Activated naive CD4-positive, alpha-beta T cell treated with anti-CD3 and anti-CD28 coated beads, Interleukin-2, amount 10 ng/mL, durations not matched to agents 7 days and 5 days (primary cell): ENCODE results near the gene PI4KA.
"Not testable (repeated sequence)": the region's sequence is repeated elsewhere in the genome, so short reads cannot be mapped to it uniquely, and the experiment has no call there.

ENCODE experiments used
- CTCF ChIA-PET: fragments of 350-600 bp; sonication (Branson Sonifier 250); formaldehyde crosslinking; loops from one replicate; lab custom pipeline; 2021; ENCODE audit warnings: antibody characterized with exemption; lab: Charles Lee
- DNase-seq: peaks from one replicate; pipeline ENCODE4 v3.0.0-alpha.2; 2020
- H3K27ac Mint-ChIP-seq: one replicate; pipeline ENCODE4 v1.8.0; 2021; ENCODE audit warnings: mild to moderate bottlenecking, moderate library complexity, mixed read lengths
- H3K27me3 Mint-ChIP-seq: one replicate; pipeline ENCODE4 v1.8.0; 2021; ENCODE audit warnings: mild to moderate bottlenecking, mixed read lengths
- H3K36me3 Mint-ChIP-seq: one replicate; pipeline ENCODE4 v1.8.0; 2021; ENCODE audit warnings: mixed read lengths
- H3K4me1 Mint-ChIP-seq: one replicate; pipeline ENCODE4 v1.8.0; 2021; ENCODE audit warnings: mixed read lengths
- H3K4me3 Mint-ChIP-seq: one replicate; pipeline ENCODE4 v1.8.0; 2021; ENCODE audit warnings: mild to moderate bottlenecking, moderate library complexity, mixed read lengths
- H3K9me3 Mint-ChIP-seq: one replicate; pipeline ENCODE4 v1.8.0; 2021; ENCODE audit warnings: mixed read lengths

The PI4KA gene

GRCh38 chr22:20671409-20672081 lies 187.1 kb downstream of the PI4KA start:
- H3K4me1 Mint-ChIP-seq, result no peaks in the 10 kb centered on the region
- DNase-seq, result no peak
- H3K27ac Mint-ChIP-seq, result no peak overlapping the region
- no peaks in the 10 kb centered on the region for H3K36me3 Mint-ChIP-seq
- CTCF ChIA-PET, result no interaction called here
- no peak overlapping the region for H3K4me3 Mint-ChIP-seq
- no peaks in the 10 kb centered on the region for H3K9me3 Mint-ChIP-seq
- peaks cover 51% of the 10 kb centered on the region for H3K27me3 Mint-ChIP-seq

GRCh38 chr22:20670457-20671261 lies 188.0 kb downstream of the PI4KA start:
- H3K9me3 Mint-ChIP-seq, H3K4me3 Mint-ChIP-seq, H3K36me3 Mint-ChIP-seq: not testable (repeated sequence)

DNA sequence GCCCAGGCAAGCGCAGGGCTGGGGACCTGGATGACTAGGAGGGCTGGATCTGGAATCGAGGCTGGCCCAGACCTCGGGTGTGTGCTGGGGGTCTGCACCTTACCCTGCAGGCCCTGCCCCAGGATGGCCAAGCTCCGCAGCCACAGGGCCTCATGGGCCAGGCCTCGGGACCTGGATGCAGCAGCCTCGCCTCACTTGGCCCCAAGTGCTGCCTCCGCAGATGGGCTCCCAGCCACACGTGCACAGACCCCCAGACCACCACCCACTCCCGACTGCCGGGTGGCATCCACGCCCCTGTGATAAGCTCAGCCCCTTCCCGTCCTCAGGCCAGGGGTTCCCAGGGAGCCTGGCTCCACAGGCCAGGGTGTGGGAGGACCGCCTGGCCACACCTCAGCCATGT lies 188.7 kb downstream of the PI4KA start:
- DNase-seq, result not testable (repeated sequence)

More at GRCh38 chr22:20670457-20671261, 188.0 kb downstream of the PI4KA start:
- H3K27me3 Mint-ChIP-seq, result peaks cover 50% of the 10 kb centered on the region
- CTCF ChIA-PET, DNase-seq, H3K27ac Mint-ChIP-seq, H3K4me1 Mint-ChIP-seq: not testable (repeated sequence)

DNA sequence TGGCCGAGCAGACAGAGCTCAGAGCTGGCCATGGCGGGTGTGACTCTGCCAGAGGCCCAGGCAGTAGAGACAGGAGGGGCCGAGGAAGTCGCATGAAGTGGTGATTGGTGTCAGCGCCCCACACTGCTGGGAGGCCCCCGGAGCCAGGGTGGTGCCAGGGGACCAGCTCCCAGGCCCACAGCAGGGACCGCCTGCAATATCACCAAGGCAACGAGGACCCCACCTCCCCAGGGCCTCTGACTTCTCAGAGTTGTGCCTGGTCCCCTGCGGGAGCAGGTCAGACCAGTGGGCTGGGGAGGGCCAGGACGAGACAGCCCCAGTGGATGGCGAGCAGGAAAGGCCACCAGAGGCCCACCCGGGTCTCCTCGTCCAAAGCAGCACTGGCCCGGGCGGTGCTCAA lies 189.1 kb downstream of the PI4KA start:
- H3K27me3 Mint-ChIP-seq, result peaks cover 44% of the 10 kb centered on the region
- H3K27ac Mint-ChIP-seq, H3K9me3 Mint-ChIP-seq, H3K4me3 Mint-ChIP-seq, H3K4me1 Mint-ChIP-seq, DNase-seq, CTCF ChIA-PET, H3K36me3 Mint-ChIP-seq: not testable (repeated sequence)

More for the DNA sequence above, 188.7 kb downstream of the PI4KA start:
- CTCF ChIA-PET, H3K36me3 Mint-ChIP-seq, H3K4me3 Mint-ChIP-seq, H3K27ac Mint-ChIP-seq, H3K4me1 Mint-ChIP-seq, H3K9me3 Mint-ChIP-seq: not testable (repeated sequence)
- peaks cover 42% of the 10 kb centered on the region for H3K27me3 Mint-ChIP-seq

DNA sequence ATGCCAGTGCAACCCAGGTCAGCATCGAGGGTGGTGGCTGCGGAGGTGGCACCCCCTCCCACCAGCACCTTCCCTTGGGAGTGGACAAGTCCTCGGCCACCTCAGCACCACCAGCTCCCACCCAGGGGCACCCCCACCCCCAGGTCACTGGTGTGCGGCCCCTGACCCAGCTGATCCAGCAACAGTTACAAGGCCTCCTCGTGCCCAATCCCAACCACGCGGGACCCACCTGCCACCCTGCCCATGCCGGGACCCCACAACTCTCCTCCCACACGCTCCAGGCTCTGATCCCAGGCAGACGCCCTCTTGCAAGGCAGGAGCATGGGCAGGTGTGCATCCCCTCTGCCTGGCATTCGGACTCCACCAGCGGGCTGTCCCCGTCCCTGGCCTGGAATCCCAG lies 189.8 kb downstream of the PI4KA start:
- H3K27ac Mint-ChIP-seq, H3K36me3 Mint-ChIP-seq, H3K4me1 Mint-ChIP-seq, DNase-seq, H3K9me3 Mint-ChIP-seq, CTCF ChIA-PET, H3K4me3 Mint-ChIP-seq: not testable (repeated sequence)
- H3K27me3 Mint-ChIP-seq, result peaks cover 49% of the 10 kb centered on the region

- H3K27me3 Mint-ChIP-seq, result peaks cover 50% of the 10 kb centered on the region
- H3K4me1 Mint-ChIP-seq, DNase-seq, CTCF ChIA-PET, H3K9me3 Mint-ChIP-seq, H3K27ac Mint-ChIP-seq, H3K4me3 Mint-ChIP-seq, H3K36me3 Mint-ChIP-seq: not testable (repeated sequence)
Measured at GRCh38 chr22:20668226-20668625, 190.4 kb downstream of the PI4KA start.

DNA sequence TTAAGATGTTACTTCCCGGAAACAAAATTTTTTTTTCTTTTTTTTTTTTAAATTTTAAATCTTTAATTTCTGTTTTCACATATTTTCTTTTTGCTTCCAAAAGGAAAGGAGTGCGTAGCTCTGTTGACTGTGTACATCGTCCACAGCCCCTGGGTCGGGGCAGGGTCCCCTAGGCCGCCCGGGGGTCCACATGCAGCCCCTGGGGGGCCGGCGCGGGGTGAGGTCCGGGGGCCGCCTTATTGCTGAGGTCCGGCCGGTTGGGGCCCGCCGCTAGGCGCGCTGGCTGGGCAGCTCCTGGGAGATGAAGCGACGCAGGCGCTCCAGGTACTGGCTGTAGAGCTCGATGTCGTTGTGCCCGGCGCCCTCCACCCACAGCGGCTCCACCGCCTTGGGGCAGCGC lies 191.1 kb downstream of the PI4KA start:
- H3K27ac Mint-ChIP-seq, CTCF ChIA-PET: not testable (repeated sequence)

DNA sequence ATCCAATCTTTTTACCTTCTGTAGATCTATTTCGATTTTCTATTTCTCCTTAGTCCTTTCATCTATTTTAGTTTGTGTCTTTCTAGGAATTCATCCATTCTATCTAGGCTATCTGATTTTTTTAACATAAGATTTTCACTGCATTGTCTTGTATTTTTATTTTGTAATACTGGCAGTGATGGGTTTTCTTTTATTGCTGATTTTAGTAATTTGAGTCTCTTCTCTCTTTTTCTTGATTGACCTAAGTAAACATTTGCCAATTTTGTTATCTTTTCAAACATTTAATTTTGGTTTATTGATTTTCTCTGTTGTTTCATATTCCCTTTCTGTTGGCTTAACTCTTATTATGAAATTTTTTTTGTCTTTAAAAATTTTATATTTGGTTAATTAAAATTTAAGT lies 192.1 kb downstream of the PI4KA start:
- Mint-ChIP-seq H3K27me3 (peaks cover 53% of the 10 kb centered on the region), H3K4me1 (no peaks in the 10 kb centered on the region), H3K27ac (no peak overlapping the region), H3K4me3 (no peak overlapping the region), H3K9me3 (peaks cover 6% of the 10 kb centered on the region), H3K36me3 (no peaks in the 10 kb centered on the region)
- DNase-seq, result no peak
- CTCF ChIA-PET, result no interaction called here

More for the DNA sequence above, 191.1 kb downstream of the PI4KA start:
- H3K36me3 Mint-ChIP-seq, H3K4me3 Mint-ChIP-seq, H3K4me1 Mint-ChIP-seq, DNase-seq, H3K9me3 Mint-ChIP-seq: not testable (repeated sequence)
- peaks cover 56% of the 10 kb centered on the region for H3K27me3 Mint-ChIP-seq

DNA sequence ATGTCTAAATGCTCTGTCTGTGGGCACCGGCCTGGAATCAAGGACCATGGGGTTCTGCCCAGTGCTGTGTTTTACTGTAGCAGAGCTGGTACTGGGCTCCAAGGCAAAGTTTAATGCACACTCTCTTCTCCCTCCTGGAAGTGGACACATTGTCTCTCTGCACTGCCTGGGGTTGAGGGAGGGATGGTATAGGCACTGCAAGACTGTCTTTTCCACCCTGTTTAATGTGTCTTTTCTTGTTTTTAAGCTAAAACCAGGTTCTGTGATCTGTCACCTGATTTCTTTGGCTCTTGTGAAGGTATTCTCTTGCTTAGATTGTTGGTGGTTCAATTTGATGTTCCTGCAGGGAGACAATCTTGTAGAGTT lies 194.0 kb downstream of the PI4KA start:
- H3K27me3 Mint-ChIP-seq, result peaks cover 53% of the 10 kb centered on the region
- CTCF ChIA-PET, result no interaction called here

DNA sequence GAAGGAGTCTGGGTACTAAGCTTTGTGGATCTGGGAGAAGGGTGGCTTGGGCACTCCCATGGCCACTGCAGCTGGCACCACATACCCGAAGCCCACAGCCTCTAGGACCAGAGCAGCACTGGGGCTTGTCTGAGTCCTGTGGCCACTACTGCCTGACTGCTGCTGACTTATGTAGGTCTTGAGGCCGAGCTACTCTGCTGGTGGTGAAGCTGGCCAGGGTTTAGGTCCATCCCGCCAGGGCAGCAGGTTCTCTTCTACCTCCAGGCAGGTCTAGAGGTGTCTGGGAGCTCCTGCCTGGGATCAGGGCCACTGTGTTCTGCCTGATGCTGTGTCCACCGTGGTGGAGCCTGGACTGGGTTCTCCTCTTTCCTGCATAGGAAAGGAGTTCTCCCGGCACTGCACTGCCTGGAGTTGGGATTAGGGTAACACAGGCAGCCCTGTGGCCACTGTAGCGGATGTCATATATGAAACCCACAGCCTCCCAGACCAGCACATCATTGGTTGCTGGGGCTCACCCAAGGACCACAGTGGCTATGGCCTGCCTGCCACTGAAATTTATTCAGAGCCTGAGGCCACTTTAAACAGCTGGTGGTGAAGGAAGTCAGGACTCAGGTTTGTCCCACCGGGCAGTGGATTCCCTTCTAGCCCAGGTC lies 194.5 kb downstream of the PI4KA start:
- Mint-ChIP-seq H3K27me3 (peaks cover 57% of the 10 kb centered on the region), H3K4me3 (no peak overlapping the region), H3K4me1 (no peaks in the 10 kb centered on the region), H3K36me3 (no peaks in the 10 kb centered on the region), H3K9me3 (peaks cover 6% of the 10 kb centered on the region), H3K27ac (no peak overlapping the region)
- no peak for DNase-seq
- CTCF ChIA-PET, result interaction anchor here (0.6 kb wide), 1 partner anchor 985 kb away, joined by 3 read pairs; no protein-coding TSS in a partner anchor

More for the DNA sequence above, 194.0 kb downstream of the PI4KA start:
- no peak for DNase-seq
- H3K36me3 Mint-ChIP-seq, result no peaks in the 10 kb centered on the region
- H3K4me1 Mint-ChIP-seq, result no peaks in the 10 kb centered on the region
- no peak overlapping the region for H3K27ac Mint-ChIP-seq
- no peak overlapping the region for H3K4me3 Mint-ChIP-seq
- H3K9me3 Mint-ChIP-seq, result peaks cover 6% of the 10 kb centered on the region

DNA sequence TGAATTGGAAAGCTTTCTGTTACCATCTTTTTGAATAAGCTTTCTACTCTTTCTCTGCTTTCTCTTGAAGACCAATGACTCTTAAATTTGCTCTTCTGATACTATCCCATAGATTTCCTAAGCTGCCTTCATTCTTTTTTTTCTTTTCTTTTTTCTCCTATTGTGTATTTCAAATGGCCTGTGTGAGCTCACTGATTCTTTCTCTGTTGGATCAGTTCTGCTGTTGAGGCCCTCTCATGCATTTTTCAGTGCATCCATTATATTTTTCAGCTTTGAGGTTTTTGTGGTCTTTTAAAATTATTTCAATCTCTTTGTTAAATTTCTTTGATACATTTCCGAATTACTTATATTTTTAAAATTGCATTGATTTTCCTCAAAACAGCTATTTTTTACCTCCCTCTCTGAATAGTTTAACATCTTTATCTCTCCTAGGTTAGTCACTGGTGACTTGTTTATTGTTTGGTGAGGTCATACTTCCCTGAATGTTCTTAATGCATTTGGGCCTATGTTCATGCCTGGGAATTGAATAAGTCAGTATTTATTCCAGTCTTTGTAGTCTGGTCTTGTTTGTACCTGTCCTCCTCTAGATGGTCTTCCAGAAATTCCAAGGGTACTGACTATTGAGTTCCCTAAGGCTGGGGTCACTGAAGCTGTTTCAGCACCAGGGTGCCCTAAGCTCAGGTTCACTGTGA lies 195.3 kb downstream of the PI4KA start:
- H3K4me3 Mint-ChIP-seq, result no peak overlapping the region
- peaks cover 57% of the 10 kb centered on the region for H3K27me3 Mint-ChIP-seq
- no peak overlapping the region for H3K27ac Mint-ChIP-seq
- H3K36me3 Mint-ChIP-seq, result no peaks in the 10 kb centered on the region
- CTCF ChIA-PET, result interaction anchor here (0.6 kb wide), 1 partner anchor 984 kb away, joined by 3 read pairs; no protein-coding TSS in a partner anchor
- H3K9me3 Mint-ChIP-seq, result peaks cover 6% of the 10 kb centered on the region
- no peak for DNase-seq
- H3K4me1 Mint-ChIP-seq, result no peaks in the 10 kb centered on the region

DNA sequence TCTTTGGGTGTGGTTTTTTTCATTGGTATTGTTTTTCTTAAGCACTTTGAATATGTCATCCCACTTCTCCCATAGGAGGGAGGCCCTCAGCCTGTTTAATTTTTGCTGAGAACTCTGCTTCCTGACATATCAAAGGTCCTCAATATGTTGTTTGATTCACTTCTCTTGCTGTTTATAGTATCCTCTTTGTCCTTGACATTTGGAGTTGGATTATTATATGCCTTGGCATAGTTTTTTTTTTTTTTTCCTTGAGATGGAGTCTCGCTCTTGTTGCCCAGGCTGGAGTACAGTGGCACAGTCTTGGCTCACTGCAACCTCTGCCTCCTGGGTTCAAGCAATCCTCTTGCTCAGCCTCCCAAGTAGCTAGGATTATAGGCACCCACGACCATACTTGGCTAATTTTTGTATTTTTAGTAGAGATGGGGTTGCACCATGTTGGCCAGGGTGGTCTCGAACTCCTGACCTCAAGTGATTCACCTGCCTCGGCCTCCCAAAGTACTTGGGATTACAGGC lies 196.0 kb downstream of the PI4KA start:
- H3K4me1 Mint-ChIP-seq, H3K4me3 Mint-ChIP-seq, H3K36me3 Mint-ChIP-seq, CTCF ChIA-PET, H3K27ac Mint-ChIP-seq, H3K9me3 Mint-ChIP-seq, DNase-seq: not testable (repeated sequence)
- peaks cover 63% of the 10 kb centered on the region for H3K27me3 Mint-ChIP-seq

GRCh38 chr22:20661473-20661872 lies 197.1 kb downstream of the PI4KA start:
- CTCF ChIA-PET, result no interaction called here
- H3K27ac Mint-ChIP-seq, result no peak overlapping the region

More at GRCh38 chr22:20661473-20661872, 197.1 kb downstream of the PI4KA start:
- DNase-seq, result no peak
- H3K36me3 Mint-ChIP-seq, result no peaks in the 10 kb centered on the region
- peaks cover 6% of the 10 kb centered on the region for H3K9me3 Mint-ChIP-seq
- no peaks in the 10 kb centered on the region for H3K4me1 Mint-ChIP-seq
- H3K27me3 Mint-ChIP-seq, result peaks cover 72% of the 10 kb centered on the region
- H3K4me3 Mint-ChIP-seq, result no peak overlapping the region
